H9 (cell line): ENCODE results near the gene TRIP10. TPM values are rescaled to one million over a fixed set of nuclear protein-coding genes. Genes with fewer than 3 reads are reported as not detected.

ENCODE experiments used
- DNase-seq: peaks from one replicate; pipeline ENCODE4 v3.0.0-alpha.2; 2017
- H2AFZ ChIP-seq: one replicate; pipeline ENCODE4 v1.6.1; 2013; ENCODE audit warnings: mild to moderate bottlenecking, low read length, control low read depth, moderate library complexity
- H2AK5ac ChIP-seq: 2 replicates; pipeline ENCODE4 v1.6.1; 2013; ENCODE audit warnings: low read length, control low read depth, mixed read lengths; ENCODE audit not compliant: insufficient read length
- H2BK120ac ChIP-seq: one replicate; pipeline ENCODE4 v1.6.1; 2013; ENCODE audit warnings: low read depth, mild to moderate bottlenecking, low read length, control low read depth, inconsistent platforms; ENCODE audit not compliant: poor library complexity, severe bottlenecking
- H2BK12ac ChIP-seq: 2 replicates; pipeline ENCODE4 v1.6.1; 2013; ENCODE audit warnings: low read length, control low read depth, mixed read lengths, low read depth; ENCODE audit not compliant: insufficient read length
- H2BK15ac ChIP-seq: 2 replicates; pipeline ENCODE4 v1.6.1; 2013; ENCODE audit warnings: low read depth, low read length, control low read depth
- H2BK20ac ChIP-seq: one replicate; pipeline ENCODE4 v1.6.1; 2013; ENCODE audit warnings: low read depth, mild to moderate bottlenecking, low read length, control low read depth, inconsistent platforms; ENCODE audit not compliant: poor library complexity, severe bottlenecking
- H2BK5ac ChIP-seq: 2 replicates; pipeline ENCODE4 v1.6.1; 2013; ENCODE audit warnings: low read length, control low read depth, mixed read lengths; ENCODE audit not compliant: insufficient read length
- H3K14ac ChIP-seq: 2 replicates; pipeline ENCODE4 v1.6.1; 2013; ENCODE audit warnings: low read length, control low read depth; ENCODE audit not compliant: insufficient read depth
- H3K18ac ChIP-seq: 2 replicates; pipeline ENCODE4 v1.6.1; 2013; ENCODE audit warnings: low read depth, mild to moderate bottlenecking, mixed read lengths, low read length, control low read depth; ENCODE audit not compliant: insufficient read length
- H3K23ac ChIP-seq: 2 replicates; pipeline ENCODE4 v1.6.1; 2013; ENCODE audit warnings: low read length, control low read depth, mixed read lengths, low read depth; ENCODE audit not compliant: insufficient read length
- H3K23me2 ChIP-seq: 2 replicates; pipeline ENCODE4 v1.6.1; 2013; ENCODE audit warnings: low read depth, mild to moderate bottlenecking, mixed read lengths, low read length, control low read depth; ENCODE audit not compliant: insufficient read length, poor library complexity, severe bottlenecking
- H3K27ac ChIP-seq: 2 replicates; pipeline ENCODE4 v1.5.1; 2013; ENCODE audit warnings: low read length, control low read depth, mixed read lengths, low read depth; ENCODE audit not compliant: insufficient read length
- H3K27me3 ChIP-seq: 2 replicates; pipeline ENCODE4 v1.6.1; 2013; ENCODE audit warnings: low read length, control low read depth, inconsistent platforms; ENCODE audit not compliant: insufficient read depth
- H3K4ac ChIP-seq: 2 replicates; pipeline ENCODE4 v1.6.1; 2013; ENCODE audit warnings: low read depth, mild to moderate bottlenecking, control low read depth, inconsistent platforms, low read length, moderate library complexity
- H3K4me1 ChIP-seq: 2 replicates; pipeline ENCODE4 v1.6.1; 2013; ENCODE audit warnings: low read length, control low read depth, inconsistent platforms; ENCODE audit not compliant: insufficient read depth
- H3K4me2 ChIP-seq: 2 replicates; pipeline ENCODE4 v1.6.1; 2013; ENCODE audit warnings: low read length, control low read depth, mixed read lengths; ENCODE audit not compliant: insufficient read length, insufficient read depth
- H3K56ac ChIP-seq: 2 replicates; pipeline ENCODE4 v1.6.1; 2013; ENCODE audit warnings: low read depth, mild to moderate bottlenecking, mixed read lengths, low read length, control low read depth; ENCODE audit not compliant: insufficient read length
- H3K79me1 ChIP-seq: 2 replicates; pipeline ENCODE4 v1.6.1; 2013; ENCODE audit warnings: low read depth, mild to moderate bottlenecking, moderate library complexity, low read length, control low read depth, inconsistent platforms; ENCODE audit not compliant: insufficient read depth, poor library complexity, severe bottlenecking
- H3K79me2 ChIP-seq: 2 replicates; pipeline ENCODE4 v1.6.1; 2013; ENCODE audit warnings: low read length, control low read depth, inconsistent platforms; ENCODE audit not compliant: insufficient read depth
- H3K9ac ChIP-seq: 2 replicates; pipeline ENCODE4 v1.6.1; 2013; ENCODE audit warnings: low read length, control low read depth, mixed read lengths; ENCODE audit not compliant: insufficient read length; ENCODE audit errors: extremely low read depth
- H3K9me3 ChIP-seq: one replicate; pipeline ENCODE4 v1.6.1; 2013; ENCODE audit warnings: low read depth, low read length, inconsistent platforms; ENCODE audit not compliant: control insufficient read depth
- H3T11ph ChIP-seq: one replicate; pipeline ENCODE4 v1.6.1; 2013; ENCODE audit warnings: mild to moderate bottlenecking, low read length, control low read depth, inconsistent platforms
- H4K20me1 ChIP-seq: one replicate; pipeline ENCODE4 v1.6.1; 2013; ENCODE audit not compliant: control insufficient read depth, insufficient read length, insufficient read depth
- H4K5ac ChIP-seq: 2 replicates; pipeline ENCODE4 v1.6.1; 2013; ENCODE audit warnings: low read depth, mild to moderate bottlenecking, mixed read lengths, low read length, control low read depth; ENCODE audit not compliant: insufficient read length
- H4K8ac ChIP-seq: replicated peaks from 2 replicates; pipeline ENCODE4 v1.6.1; 2013; ENCODE audit warnings: low read length, control low read depth, mixed read lengths, low read depth; ENCODE audit not compliant: insufficient read length
- H4K91ac ChIP-seq: 2 replicates; pipeline ENCODE4 v1.6.1; 2013; ENCODE audit warnings: low read depth, mild to moderate bottlenecking, moderate library complexity, mixed read lengths, low read length, control low read depth; ENCODE audit not compliant: insufficient read length
- H3K27ac Mint-ChIP-seq, 3 experiments: 2 replicates in 2 of 3; 3 replicates in 1 of 3; pipeline ENCODE4 v1.8.0; 2020 to 2021; ENCODE audit warnings: mixed read lengths in 3 of 3, mild to moderate bottlenecking in 1 of 3, moderate library complexity in 1 of 3
- H3K27me3 Mint-ChIP-seq: 2 replicates; pipeline ENCODE4 v1.8.0; 2021; ENCODE audit warnings: low read depth, mild to moderate bottlenecking, moderate library complexity, mixed read lengths
- H3K36me3 Mint-ChIP-seq, 3 experiments: 2 replicates in 2 of 3; 3 replicates in 1 of 3; pipeline ENCODE4 v1.8.0; 2020 to 2021; ENCODE audit warnings: low read depth in 3 of 3, mixed read lengths in 3 of 3; ENCODE audit not compliant: insufficient read depth in 1 of 3
- H3K4me1 Mint-ChIP-seq, 2 experiments: 2 replicates each; pipeline ENCODE4 v1.8.0; 2020; ENCODE audit warnings: mixed read lengths in 2 of 2
- H3K4me3 Mint-ChIP-seq, 2 experiments: 2 replicates in 1 of 2; 3 replicates in 1 of 2; pipeline ENCODE4 v1.8.0; 2020 to 2021; ENCODE audit warnings: mild to moderate bottlenecking in 2 of 2, mixed read lengths in 2 of 2, moderate library complexity in 1 of 2
- H3K9me3 Mint-ChIP-seq, 2 experiments: 2 replicates in 1 of 2; 3 replicates in 1 of 2; pipeline ENCODE4 v1.8.0; 2020; ENCODE audit warnings: mild to moderate bottlenecking in 2 of 2, mixed read lengths in 2 of 2, moderate library complexity in 1 of 2
- WGBS: extraction: QIAGEN DNeasy Blood & Tissue Kit; methylation state at CpG from one replicate; pipeline ENCODE4 v1.1.7; 2013; ENCODE audit warnings: missing lambda C conversion rate, low lambda C conversion rate, mixed read lengths; ENCODE audit not compliant: insufficient read length; ENCODE audit errors: extremely low coverage; 5-methylcytosine and 5-hydroxymethylcytosine counted together
- total RNA-seq: library from RNA; stranded (reverse); gene quantifications from 2 replicates; pipeline ENCODE4 v1.2.1, GENCODE V29; 2021
- TF ChIP-seq, protein P1 (sequence below): fragments of 200-600 bp; sonication (generic); conservative IDR thresholded peaks from 3 replicates; pipeline ENCODE4 v1.8.0; 2021; ENCODE audit warnings: antibody characterized with exemption, mild to moderate bottlenecking

Gene TRIP10
- total RNA-seq, 1 experiment from 2014 or later = 56.4 TPM

DNA sequence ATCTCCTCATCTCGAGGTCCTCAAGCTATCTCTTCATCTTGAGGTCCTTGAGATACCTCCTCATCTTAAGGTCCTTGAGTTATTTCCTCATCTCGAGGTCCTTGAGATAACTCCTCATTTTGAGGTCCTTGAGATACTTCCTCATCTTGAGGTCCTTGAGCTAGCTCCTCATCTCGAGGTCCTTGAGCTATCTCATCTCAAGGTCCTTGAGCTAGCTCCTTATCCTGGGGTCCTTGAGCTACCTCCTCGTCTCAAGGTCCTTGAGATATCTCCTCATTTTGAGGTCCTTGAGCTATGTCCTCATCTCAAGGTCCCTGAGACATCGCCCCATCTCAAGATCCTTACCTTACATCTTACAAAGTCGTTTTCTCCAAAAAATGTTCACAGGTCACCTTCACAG is 51.8 kb downstream of the TRIP10 start:
- no peak overlapping the region for H2AK5ac ChIP-seq
- no peak overlapping the region for H3K56ac ChIP-seq
- no peak overlapping the region for H3K4ac ChIP-seq
- H3K14ac ChIP-seq = no peak overlapping the region
- H2BK15ac ChIP-seq = no peak overlapping the region
- H3K79me1 ChIP-seq = no peaks in the 10 kb centered on the region
- no peak overlapping the region for H2AFZ ChIP-seq
- H3K23me2 ChIP-seq = no peaks in the 10 kb centered on the region
- H4K91ac ChIP-seq = no peak overlapping the region
- Mint-ChIP-seq H3K4me3 (no peak overlapping the region), H3K9me3 (peaks cover 48 to 79% of the 10 kb centered on the region in 2 experiments), H3K36me3 (peaks cover 0 to 18% (median 16%) of the 10 kb centered on the region in 3 experiments; a peak in 5 of 7 replicates), H3K27ac (no peak overlapping the region), H3K27me3 (peaks cover 13% of the 10 kb centered on the region), H3K4me1 (no peaks in the 10 kb centered on the region)
- H3K9ac ChIP-seq = no peak overlapping the region
- no peak overlapping the region for H2BK120ac ChIP-seq
- TF ChIP-seq, protein P1, sequence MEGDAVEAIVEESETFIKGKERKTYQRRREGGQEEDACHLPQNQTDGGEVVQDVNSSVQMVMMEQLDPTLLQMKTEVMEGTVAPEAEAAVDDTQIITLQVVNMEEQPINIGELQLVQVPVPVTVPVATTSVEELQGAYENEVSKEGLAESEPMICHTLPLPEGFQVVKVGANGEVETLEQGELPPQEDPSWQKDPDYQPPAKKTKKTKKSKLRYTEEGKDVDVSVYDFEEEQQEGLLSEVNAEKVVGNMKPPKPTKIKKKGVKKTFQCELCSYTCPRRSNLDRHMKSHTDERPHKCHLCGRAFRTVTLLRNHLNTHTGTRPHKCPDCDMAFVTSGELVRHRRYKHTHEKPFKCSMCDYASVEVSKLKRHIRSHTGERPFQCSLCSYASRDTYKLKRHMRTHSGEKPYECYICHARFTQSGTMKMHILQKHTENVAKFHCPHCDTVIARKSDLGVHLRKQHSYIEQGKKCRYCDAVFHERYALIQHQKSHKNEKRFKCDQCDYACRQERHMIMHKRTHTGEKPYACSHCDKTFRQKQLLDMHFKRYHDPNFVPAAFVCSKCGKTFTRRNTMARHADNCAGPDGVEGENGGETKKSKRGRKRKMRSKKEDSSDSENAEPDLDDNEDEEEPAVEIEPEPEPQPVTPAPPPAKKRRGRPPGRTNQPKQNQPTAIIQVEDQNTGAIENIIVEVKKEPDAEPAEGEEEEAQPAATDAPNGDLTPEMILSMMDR = no peak
- no peak overlapping the region for H3K23ac ChIP-seq
- no CpG with 5 or more reads among the region's 6 CpGs for WGBS
- no peak overlapping the region for H2BK5ac ChIP-seq
- H3K79me2 ChIP-seq = no peaks in the 10 kb centered on the region
- no peak overlapping the region for H3T11ph ChIP-seq
- DNase-seq = no peak
- H3K18ac ChIP-seq = no peak overlapping the region
- no peaks in the 10 kb centered on the region for H3K4me1 ChIP-seq
- no peaks in the 10 kb centered on the region for H4K20me1 ChIP-seq
- no peak overlapping the region for H4K5ac ChIP-seq
- H2BK12ac ChIP-seq = no peak overlapping the region
- no peak overlapping the region for H3K27ac ChIP-seq
- H2BK20ac ChIP-seq = no peak overlapping the region
- H3K4me2 ChIP-seq = no peak overlapping the region
- H4K8ac ChIP-seq = no peak overlapping the region
- H3K9me3 ChIP-seq = peaks cover 24% of the 10 kb centered on the region
- no peaks in the 10 kb centered on the region for H3K27me3 ChIP-seq
